ENCODE results near the gene NHERF2.

The NHERF2 gene

DNA sequence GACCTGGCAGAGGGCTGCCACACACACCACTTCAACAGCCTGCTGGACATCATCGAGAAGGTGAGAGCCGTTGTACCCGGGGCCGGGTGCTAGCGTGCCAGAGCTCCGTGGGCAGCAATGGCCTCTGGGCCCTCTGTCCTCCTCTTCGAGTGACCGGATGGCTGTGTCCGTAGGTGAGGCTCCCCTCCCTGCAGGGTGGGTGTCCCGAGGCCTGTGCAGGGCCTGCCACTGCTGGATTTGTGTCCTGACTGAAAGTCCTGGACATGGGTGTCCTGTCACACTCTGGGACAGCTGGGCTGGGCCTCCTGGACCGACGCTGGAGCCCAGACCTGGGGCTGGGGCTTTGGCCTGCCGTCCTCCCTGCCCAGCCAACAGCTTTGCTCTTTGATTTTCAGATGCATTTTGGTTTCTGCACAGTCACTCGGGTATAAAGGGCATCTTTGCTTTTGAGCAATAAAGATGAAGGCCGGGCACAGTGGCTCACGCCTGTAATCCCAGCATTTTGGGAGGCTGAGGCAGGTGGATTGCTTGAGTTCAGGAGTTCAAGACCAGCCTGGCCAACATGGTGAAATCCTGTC is 37.8 kb downstream of the NHERF2 start:
- H3K4me3 ChIP-seq (ENCODE audit: low read depth, low read length): no peak overlapping the region
- DNase-seq (ENCODE audit: low read depth): no peak
- TF ChIP-seq POLR2A (IDR thresholded peaks at IDR 0.05; ENCODE audit: extremely low read depth, insufficient read length) (no peak), MYC (IDR thresholded peaks at IDR 0.05; ENCODE audit: low read depth, low read length) (no peak)
- TF ChIP-seq, protein P1, sequence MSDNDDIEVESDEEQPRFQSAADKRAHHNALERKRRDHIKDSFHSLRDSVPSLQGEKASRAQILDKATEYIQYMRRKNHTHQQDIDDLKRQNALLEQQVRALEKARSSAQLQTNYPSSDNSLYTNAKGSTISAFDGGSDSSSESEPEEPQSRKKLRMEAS (IDR thresholded peaks at IDR 0.05; ENCODE audit: low read depth, low read length): no peak
- TF ChIP-seq, protein P2, sequence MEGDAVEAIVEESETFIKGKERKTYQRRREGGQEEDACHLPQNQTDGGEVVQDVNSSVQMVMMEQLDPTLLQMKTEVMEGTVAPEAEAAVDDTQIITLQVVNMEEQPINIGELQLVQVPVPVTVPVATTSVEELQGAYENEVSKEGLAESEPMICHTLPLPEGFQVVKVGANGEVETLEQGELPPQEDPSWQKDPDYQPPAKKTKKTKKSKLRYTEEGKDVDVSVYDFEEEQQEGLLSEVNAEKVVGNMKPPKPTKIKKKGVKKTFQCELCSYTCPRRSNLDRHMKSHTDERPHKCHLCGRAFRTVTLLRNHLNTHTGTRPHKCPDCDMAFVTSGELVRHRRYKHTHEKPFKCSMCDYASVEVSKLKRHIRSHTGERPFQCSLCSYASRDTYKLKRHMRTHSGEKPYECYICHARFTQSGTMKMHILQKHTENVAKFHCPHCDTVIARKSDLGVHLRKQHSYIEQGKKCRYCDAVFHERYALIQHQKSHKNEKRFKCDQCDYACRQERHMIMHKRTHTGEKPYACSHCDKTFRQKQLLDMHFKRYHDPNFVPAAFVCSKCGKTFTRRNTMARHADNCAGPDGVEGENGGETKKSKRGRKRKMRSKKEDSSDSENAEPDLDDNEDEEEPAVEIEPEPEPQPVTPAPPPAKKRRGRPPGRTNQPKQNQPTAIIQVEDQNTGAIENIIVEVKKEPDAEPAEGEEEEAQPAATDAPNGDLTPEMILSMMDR (IDR thresholded peaks at IDR 0.05; ENCODE audit: low read depth, low read length): no peak

DNA sequence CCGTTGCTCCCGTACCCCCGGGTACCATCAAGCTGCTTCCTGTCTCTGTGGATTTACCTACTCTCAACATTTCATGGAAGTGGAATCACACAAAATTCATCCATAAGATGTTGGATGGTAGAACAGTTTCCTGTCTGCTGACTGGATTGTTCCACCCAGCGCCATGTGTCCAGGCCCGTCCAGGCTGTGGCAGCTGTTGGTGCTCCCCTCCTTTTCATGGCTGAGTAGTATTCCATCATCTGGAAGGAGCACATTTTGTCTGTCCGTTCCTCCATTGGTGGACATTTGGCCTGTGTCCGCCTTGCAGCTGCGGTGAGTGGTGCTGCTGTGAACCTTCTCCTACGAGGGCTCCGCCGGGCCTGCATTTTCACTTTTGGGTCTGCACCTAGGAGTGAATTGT is 39.4 kb downstream of the NHERF2 start:
- H3K4me3 ChIP-seq (ENCODE audit: low read depth, low read length): no peak overlapping the region
- no peak for DNase-seq (ENCODE audit: low read depth)
- TF ChIP-seq MYC (IDR thresholded peaks at IDR 0.05; ENCODE audit: low read depth, low read length) (no peak), POLR2A (IDR thresholded peaks at IDR 0.05; ENCODE audit: extremely low read depth, insufficient read length) (no peak)
- TF ChIP-seq, protein P1 (IDR thresholded peaks at IDR 0.05; ENCODE audit: low read depth, low read length): no peak
- TF ChIP-seq, protein P2 (IDR thresholded peaks at IDR 0.05; ENCODE audit: low read depth, low read length): no peak

DNA sequence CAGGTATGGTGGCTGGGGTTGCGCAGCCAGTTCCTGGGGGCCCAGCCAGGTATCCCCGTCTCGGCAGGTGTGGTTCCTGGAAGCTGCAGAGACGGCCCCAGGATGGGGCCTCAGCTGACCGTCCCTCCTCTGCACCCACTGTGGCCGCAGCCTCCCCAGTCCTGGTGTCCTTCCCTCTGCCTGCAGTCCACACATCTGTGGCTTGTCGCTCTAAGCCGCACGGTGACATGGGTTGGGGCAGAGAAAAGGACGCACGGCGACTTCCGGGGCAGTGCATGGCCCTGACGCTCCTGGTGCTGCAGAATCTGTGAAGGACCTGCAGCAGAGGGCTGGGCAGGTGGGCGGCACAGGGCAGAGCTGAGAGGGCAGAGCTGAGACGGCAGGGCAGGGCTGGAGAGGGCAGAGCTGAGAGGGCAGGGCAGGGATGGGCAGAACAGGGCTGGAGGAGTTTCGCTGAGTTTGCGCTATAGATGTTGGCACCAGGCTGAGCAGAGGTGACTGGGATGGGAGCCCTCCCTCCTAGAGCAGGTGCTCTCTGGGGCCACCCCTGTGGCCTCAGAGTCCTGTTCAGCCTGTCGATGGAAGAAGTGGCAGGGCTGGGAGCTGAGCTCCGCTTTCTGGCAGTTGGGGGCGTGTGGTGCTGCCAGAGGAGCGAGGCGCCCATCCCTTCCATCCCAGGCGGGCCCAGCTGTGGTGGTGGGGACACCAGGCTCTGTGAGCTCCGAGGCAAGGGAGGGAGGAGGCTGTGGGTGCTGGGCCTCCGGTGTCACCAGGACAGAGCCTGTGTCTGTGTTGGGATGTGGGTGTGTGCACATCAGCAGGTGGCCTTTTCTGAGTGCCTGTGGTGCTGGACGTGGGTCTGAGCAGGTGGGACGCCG is 44.1 kb downstream of the NHERF2 start:
- no peak for DNase-seq (ENCODE audit: low read depth)
- H3K4me3 ChIP-seq (ENCODE audit: low read depth, low read length): no peak overlapping the region
- TF ChIP-seq, protein P2 (IDR thresholded peaks at IDR 0.05; ENCODE audit: low read depth, low read length): no peak
- TF ChIP-seq MYC (IDR thresholded peaks at IDR 0.05; ENCODE audit: low read depth, low read length) (no peak), POLR2A (IDR thresholded peaks at IDR 0.05; ENCODE audit: extremely low read depth, insufficient read length) (no peak)
- TF ChIP-seq, protein P1 (IDR thresholded peaks at IDR 0.05; ENCODE audit: low read depth, low read length): no peak

DNA sequence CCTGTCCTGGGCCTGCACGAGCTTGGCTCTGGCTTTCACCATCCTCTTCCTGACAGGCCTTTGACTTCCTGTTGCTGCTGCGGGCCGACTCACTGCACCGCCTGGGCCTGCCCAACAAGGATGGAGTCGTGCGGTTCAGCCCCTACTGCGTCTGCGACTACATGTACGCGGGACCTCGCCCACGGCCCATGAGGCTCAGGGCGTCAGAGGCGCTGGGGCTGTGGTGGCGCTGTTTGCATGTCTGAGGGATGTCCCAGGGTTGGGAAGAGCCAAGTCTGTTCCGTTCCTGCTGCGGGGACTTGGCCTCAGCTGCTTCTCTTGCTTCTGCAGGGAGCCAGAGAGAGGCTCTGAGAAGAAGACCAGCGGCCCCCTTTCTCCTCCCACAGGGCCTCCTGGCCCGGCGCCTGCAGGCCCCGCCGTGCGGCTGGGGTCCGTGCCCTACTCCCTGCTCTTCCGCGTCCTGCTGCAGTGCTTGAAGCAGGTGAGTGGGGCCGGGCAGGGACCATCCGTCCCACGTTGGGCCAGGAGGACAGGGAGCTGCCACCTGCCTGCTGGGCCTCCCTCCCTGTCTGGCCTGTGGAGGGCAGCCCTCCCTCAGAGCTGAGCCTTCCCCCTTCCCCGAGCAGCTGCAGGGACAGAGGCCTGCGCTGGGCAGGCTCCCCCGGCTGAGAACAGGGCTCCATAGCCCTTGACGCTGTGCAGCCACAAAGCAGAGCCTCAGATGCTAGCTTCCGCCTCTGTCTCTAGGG is 44.9 kb downstream of the NHERF2 start:
- no peak overlapping the region for H3K4me3 ChIP-seq (ENCODE audit: low read depth, low read length)
- TF ChIP-seq, protein P2 (IDR thresholded peaks at IDR 0.05; ENCODE audit: low read depth, low read length): no peak
- no peak for TF ChIP-seq MYC (IDR thresholded peaks at IDR 0.05; ENCODE audit: low read depth, low read length)
- TF ChIP-seq, protein P1 (IDR thresholded peaks at IDR 0.05; ENCODE audit: low read depth, low read length): no peak
- no peak for TF ChIP-seq POLR2A (IDR thresholded peaks at IDR 0.05; ENCODE audit: extremely low read depth, insufficient read length)
- no peak for DNase-seq (ENCODE audit: low read depth)

- H3K4me3 ChIP-seq (ENCODE audit: low read depth, low read length): no peak overlapping the region
- TF ChIP-seq POLR2A (IDR thresholded peaks at IDR 0.05; ENCODE audit: extremely low read depth, insufficient read length) (no peak), MYC (IDR thresholded peaks at IDR 0.05; ENCODE audit: low read depth, low read length) (no peak)
- TF ChIP-seq, protein P2 (IDR thresholded peaks at IDR 0.05; ENCODE audit: low read depth, low read length): no peak
- TF ChIP-seq, protein P1 (IDR thresholded peaks at IDR 0.05; ENCODE audit: low read depth, low read length): no peak
- DNase-seq (ENCODE audit: low read depth): no peak
Measured at GRCh38 chr16:2072926-2073325, 46.2 kb downstream of the NHERF2 start.

Data from NB4 (cell line).